Suprapubic skin (tissue), 4 donors: Measurements from ENCODE around the gene PTPN21.

Experiments used
- POLR2A ChIP-seq, 2 donors: fragments of 450-650 bp; IDR thresholded peaks; one replicate each; pipeline ENCODE4 v1.6.1; 2017; ENCODE audit warnings: antibody characterized with exemption in 2 of 2, mild to moderate bottlenecking in 2 of 2, moderate library complexity in 2 of 2
- POLR2AphosphoS5 ChIP-seq, 3 donors: sonication (generic); formaldehyde crosslinking; IDR thresholded peaks; one replicate each; pipeline ENCODE4 v1.6.1; 2017; ENCODE audit warnings: antibody characterized with exemption in 3 of 3
- TF ChIP-seq, protein P1 (sequence below), 2 donors: fragments of 200-600 bp in 1 of 2; fragments of 450-650 bp in 1 of 2; sonication (generic) in 1 of 2; IDR thresholded peaks; one replicate each; pipeline ENCODE4 v1.5.1; 2016 to 2019; ENCODE audit warnings: antibody characterized with exemption in 2 of 2, mild to moderate bottlenecking in 1 of 2, moderate library complexity in 1 of 2

DNA sequence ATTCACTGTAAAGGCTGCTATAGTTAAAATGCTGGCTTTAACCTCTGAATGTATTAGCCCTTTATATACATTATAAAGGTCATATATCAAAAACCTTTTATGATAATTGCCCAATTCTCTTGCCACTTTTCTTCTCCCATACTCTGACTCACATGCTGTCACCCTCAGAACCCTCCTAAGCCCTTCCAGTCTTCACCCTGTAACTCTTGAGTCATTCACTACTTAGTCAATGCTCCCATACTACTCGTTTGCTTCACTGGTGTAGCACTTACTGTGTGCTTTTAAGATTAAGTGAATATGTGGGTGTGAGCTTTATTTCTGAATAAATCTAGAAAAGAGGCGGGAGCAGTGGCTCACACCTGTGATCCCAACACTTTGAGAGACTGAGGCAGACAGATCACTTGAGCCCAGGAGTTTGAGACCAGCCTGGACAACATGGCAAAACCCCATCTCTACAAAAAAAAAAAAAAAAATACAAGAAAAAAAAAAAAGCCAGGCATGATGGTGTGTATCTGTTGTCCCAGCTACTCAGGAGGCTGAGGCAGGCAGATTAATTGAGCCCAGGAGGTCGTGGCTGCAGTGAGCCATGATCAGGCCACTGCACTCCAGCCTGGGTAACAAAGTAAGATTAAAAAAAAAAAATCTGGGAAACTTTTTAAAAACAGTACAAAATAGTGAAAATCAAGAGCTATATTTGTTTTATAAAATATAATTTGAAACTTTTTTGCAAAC is 131.7 kb downstream of the PTPN21 start:
- no peak for TF ChIP-seq POLR2A (IDR thresholded peaks at IDR 0.05)
- no peak for TF ChIP-seq POLR2AphosphoS5 (IDR thresholded peaks at IDR 0.05)
- TF ChIP-seq, protein P1, sequence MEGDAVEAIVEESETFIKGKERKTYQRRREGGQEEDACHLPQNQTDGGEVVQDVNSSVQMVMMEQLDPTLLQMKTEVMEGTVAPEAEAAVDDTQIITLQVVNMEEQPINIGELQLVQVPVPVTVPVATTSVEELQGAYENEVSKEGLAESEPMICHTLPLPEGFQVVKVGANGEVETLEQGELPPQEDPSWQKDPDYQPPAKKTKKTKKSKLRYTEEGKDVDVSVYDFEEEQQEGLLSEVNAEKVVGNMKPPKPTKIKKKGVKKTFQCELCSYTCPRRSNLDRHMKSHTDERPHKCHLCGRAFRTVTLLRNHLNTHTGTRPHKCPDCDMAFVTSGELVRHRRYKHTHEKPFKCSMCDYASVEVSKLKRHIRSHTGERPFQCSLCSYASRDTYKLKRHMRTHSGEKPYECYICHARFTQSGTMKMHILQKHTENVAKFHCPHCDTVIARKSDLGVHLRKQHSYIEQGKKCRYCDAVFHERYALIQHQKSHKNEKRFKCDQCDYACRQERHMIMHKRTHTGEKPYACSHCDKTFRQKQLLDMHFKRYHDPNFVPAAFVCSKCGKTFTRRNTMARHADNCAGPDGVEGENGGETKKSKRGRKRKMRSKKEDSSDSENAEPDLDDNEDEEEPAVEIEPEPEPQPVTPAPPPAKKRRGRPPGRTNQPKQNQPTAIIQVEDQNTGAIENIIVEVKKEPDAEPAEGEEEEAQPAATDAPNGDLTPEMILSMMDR (IDR thresholded peaks at IDR 0.05) = no peak
